Calu3 (cell line): ENCODE data around the gene SQSTM1. TPM values are rescaled to one million over a fixed set of nuclear protein-coding genes. Genes with fewer than 3 reads are reported as not detected.

ENCODE experiments used
- BruUV-seq: library from RNA; stranded (reverse); fragments of 400-500 nt; replicated peaks from 2 replicates; lab custom pipeline; 2021; lab: Mats Ljungman, UMichigan
- CTCF ChIA-PET: fragments of 300-600 bp; sonication (Branson Sonifier 250); formaldehyde crosslinking; loops from one replicate; lab custom pipeline; 2022; ENCODE audit warnings: antibody characterized with exemption; lab: Charles Lee
- DNase-seq: peaks from one replicate; pipeline ENCODE4 v3.0.0; 2022
- H3K27ac Mint-ChIP-seq: one replicate; pipeline ENCODE4 v1.8.0; 2022; ENCODE audit warnings: mixed read lengths; ENCODE audit not compliant: unreplicated experiment
- H3K27me3 Mint-ChIP-seq: one replicate; pipeline ENCODE4 v1.8.0; 2022; ENCODE audit warnings: mixed read lengths; ENCODE audit not compliant: unreplicated experiment
- H3K36me3 Mint-ChIP-seq: one replicate; pipeline ENCODE4 v1.8.0; 2022; ENCODE audit warnings: mild to moderate bottlenecking, moderate library complexity, mixed read lengths; ENCODE audit not compliant: insufficient read depth, unreplicated experiment
- H3K4me1 Mint-ChIP-seq: one replicate; pipeline ENCODE4 v1.8.0; 2022; ENCODE audit warnings: mild to moderate bottlenecking, low read depth, mixed read lengths; ENCODE audit not compliant: unreplicated experiment
- H3K4me3 Mint-ChIP-seq: one replicate; pipeline ENCODE4 v1.8.0; 2022; ENCODE audit warnings: mild to moderate bottlenecking, low read depth, moderate library complexity, mixed read lengths; ENCODE audit not compliant: unreplicated experiment
- H3K9me3 Mint-ChIP-seq: one replicate; pipeline ENCODE4 v1.8.0; 2022; ENCODE audit warnings: low read depth, mixed read lengths; ENCODE audit not compliant: unreplicated experiment
- intact Hi-C: fragments of 100-400 bp; cut with micrococcal nuclease; formaldehyde crosslinking; loops from one replicate; pipeline ENCODE4 v1.10.0; 2022; ENCODE audit not compliant: unreplicated experiment
- total RNA-seq: library from RNA; stranded (reverse); gene quantifications from 2 replicates; pipeline ENCODE4 v1.2.3, GENCODE V29; 2022
- TF ChIP-seq, protein P1 (sequence below): fragments of 200-600 bp; IDR thresholded peaks from one replicate; pipeline ENCODE4 v1.8.0; 2022; ENCODE audit warnings: antibody characterized with exemption; ENCODE audit not compliant: unreplicated experiment

Gene SQSTM1
- total RNA-seq, 1 experiment from 2014 or later: 1,023 TPM

DNA sequence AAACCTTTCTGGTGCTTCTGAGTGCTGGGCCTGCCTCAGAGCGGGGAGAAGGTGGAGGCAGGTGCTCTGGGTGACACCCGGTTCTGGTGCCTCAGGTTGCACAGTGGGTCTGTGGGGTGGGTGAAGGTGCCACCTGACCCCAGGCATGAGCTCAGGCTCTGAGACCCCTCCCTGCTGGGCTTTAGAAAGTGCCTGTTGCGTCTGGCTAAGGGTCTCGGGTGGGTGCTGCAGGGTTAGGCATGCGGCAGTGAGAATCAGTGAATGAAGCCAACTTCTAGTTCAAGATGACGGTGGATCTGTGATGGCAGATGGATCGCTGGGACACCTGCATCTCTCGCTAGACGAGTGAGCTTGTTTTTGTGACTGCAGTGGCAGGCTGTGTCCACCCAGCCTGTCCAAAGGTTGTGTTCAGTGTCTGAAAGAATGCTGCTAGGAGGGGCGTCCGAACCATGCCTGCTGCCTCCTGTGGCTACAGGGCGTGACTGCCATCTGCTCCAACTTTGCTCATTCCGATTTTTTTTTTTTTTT, 5.0 kb downstream of the SQSTM1 start:
- CTCF ChIA-PET: no interaction called here
- DNase-seq: no peak
- TF ChIP-seq, protein P1, sequence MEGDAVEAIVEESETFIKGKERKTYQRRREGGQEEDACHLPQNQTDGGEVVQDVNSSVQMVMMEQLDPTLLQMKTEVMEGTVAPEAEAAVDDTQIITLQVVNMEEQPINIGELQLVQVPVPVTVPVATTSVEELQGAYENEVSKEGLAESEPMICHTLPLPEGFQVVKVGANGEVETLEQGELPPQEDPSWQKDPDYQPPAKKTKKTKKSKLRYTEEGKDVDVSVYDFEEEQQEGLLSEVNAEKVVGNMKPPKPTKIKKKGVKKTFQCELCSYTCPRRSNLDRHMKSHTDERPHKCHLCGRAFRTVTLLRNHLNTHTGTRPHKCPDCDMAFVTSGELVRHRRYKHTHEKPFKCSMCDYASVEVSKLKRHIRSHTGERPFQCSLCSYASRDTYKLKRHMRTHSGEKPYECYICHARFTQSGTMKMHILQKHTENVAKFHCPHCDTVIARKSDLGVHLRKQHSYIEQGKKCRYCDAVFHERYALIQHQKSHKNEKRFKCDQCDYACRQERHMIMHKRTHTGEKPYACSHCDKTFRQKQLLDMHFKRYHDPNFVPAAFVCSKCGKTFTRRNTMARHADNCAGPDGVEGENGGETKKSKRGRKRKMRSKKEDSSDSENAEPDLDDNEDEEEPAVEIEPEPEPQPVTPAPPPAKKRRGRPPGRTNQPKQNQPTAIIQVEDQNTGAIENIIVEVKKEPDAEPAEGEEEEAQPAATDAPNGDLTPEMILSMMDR: no peak
- Mint-ChIP-seq H3K4me3 (peak overlapping the region; percentile 97), H3K27me3 (no peaks in the 10 kb centered on the region), H3K36me3 (peaks cover 100% of the 10 kb centered on the region), H3K4me1 (peaks cover 57% of the 10 kb centered on the region), H3K27ac (peak overlapping the region; percentile 81), H3K9me3 (no peaks in the 10 kb centered on the region)
- BruUV-seq: no TSS peak
- intact Hi-C loops: no loop called here

DNA sequence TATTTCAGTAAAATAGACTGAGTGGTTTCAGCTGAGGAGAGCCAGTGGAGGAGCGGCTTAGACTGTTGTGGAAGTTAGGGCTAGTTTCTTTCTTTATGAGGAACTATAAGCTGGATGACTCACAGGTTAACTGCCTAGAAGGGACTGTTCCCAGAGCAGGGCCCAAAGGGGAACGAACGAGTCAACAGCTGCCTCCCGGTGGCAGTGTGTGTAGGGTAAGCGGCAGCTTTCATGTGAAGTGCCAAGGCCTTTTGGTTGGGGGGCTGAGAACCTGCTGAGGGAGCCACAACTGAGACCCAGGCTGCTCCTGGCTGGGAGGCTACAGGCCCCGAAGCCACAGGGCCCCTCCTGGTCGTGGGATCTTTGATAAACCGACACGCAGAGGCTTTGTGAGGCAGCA, 7.0 kb downstream of the SQSTM1 start:
- Mint-ChIP-seq H3K9me3 (no peaks in the 10 kb centered on the region), H3K36me3 (peaks cover 100% of the 10 kb centered on the region), H3K4me1 (peaks cover 74% of the 10 kb centered on the region), H3K27me3 (no peaks in the 10 kb centered on the region), H3K4me3 (peak overlapping the region; percentile 97), H3K27ac (peak overlapping the region; percentile 74)
- DNase-seq: no peak
- BruUV-seq: no TSS peak
- TF ChIP-seq, protein P1: no peak
- intact Hi-C loops: no loop called here
- CTCF ChIA-PET: interaction anchor here (1.2 kb wide), 1 partner anchor 10 kb away, joined by 3 read pairs; no protein-coding TSS in a partner anchor

DNA sequence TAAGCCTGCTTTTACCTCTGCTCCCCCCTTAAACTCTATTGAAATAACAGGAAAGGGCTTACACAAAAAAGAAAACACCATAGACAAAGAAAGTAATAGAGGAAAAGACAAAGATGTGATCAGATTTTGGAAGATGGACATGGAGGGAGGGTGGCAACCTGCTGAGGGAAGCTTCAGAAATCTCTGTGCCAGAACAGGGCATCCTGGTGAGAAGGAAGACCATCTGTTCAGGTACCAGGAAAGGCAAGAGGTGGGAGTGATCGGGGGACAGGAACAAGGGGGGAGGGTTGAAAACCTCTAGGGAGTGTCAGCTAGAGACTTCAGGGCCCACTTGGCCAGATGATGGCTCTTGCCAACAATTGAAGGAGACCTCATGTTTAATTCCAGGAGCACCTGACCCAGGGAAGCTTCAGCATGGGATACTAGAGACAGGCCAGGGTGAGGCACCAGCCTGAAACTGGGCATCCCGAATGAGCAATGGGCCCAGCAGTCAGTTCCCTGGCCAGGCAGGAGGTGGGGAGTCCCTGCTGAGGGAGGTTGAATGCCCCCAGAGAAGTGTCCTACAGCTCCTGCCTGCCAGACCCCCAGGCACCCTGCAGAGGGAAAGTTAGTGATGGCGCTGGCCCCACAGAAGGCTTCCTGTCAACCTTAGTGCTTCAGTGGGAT, 8.2 kb downstream of the SQSTM1 start:
- H3K36me3 Mint-ChIP-seq: peaks cover 100% of the 10 kb centered on the region
- no peaks in the 10 kb centered on the region for H3K9me3 Mint-ChIP-seq

DNA sequence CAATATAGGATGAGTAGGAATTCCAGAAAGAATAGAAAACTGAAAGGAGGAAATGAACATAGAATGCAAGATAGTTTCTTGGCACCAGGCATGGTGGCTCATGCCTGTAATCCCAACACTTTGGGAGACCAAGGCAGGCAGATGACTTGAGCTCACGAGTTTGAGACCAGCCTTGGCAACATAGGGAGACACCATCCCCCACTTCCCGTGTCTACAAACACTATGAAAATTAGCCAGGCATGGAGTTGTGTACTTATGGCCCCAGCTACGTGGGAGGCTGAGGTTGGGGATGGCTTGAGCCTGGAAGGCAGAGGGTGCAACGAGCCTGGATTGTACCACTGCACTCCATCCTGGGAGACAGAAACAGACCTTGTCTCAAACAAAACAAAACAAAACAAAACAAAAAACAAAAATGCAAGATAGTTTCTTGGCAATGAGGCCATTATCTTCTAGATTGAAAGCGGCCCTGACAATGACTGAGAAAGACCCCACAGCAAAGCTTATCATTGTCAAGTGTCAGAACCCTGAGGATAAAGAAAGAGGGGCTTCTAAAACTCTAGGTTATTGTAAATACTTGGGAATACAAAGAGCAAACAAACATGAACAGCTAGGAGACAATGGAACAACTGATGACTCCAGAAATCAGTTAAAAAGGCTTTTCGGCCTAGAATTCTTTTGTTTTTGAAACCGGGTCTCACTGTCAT, 9.2 kb downstream of the SQSTM1 start:
- TF ChIP-seq, protein P1: no peak

More for the DNA sequence above, 8.2 kb downstream of the SQSTM1 start:
- peak overlapping the region; percentile 60 for H3K27ac Mint-ChIP-seq
- no peaks in the 10 kb centered on the region for H3K27me3 Mint-ChIP-seq
- CTCF ChIA-PET: no interaction called here
- TF ChIP-seq, protein P1: no peak
- H3K4me3 Mint-ChIP-seq: no peak overlapping the region
- peaks cover 84% of the 10 kb centered on the region for H3K4me1 Mint-ChIP-seq
- no TSS peak for BruUV-seq
- DNase-seq: no peak
- intact Hi-C loops: no loop called here

More for the DNA sequence above, 9.2 kb downstream of the SQSTM1 start:
- peak overlapping the region; percentile 60 for H3K27ac Mint-ChIP-seq
- no peak for DNase-seq
- CTCF ChIA-PET: no interaction called here
- H3K36me3 Mint-ChIP-seq: peaks cover 96% of the 10 kb centered on the region
- H3K4me3 Mint-ChIP-seq: peak overlapping the region; percentile 24
- intact Hi-C loops: no loop called here
- BruUV-seq: no TSS peak
- H3K4me1 Mint-ChIP-seq: peaks cover 78% of the 10 kb centered on the region
- no peaks in the 10 kb centered on the region for H3K9me3 Mint-ChIP-seq
- no peaks in the 10 kb centered on the region for H3K27me3 Mint-ChIP-seq
